ENCODE results near the gene SLC25A29.
"Not testable (repeated sequence)": the region's sequence is repeated elsewhere in the genome, so short reads cannot be mapped to it uniquely, and the experiment has no call there.

Gene SLC25A29

DNA sequence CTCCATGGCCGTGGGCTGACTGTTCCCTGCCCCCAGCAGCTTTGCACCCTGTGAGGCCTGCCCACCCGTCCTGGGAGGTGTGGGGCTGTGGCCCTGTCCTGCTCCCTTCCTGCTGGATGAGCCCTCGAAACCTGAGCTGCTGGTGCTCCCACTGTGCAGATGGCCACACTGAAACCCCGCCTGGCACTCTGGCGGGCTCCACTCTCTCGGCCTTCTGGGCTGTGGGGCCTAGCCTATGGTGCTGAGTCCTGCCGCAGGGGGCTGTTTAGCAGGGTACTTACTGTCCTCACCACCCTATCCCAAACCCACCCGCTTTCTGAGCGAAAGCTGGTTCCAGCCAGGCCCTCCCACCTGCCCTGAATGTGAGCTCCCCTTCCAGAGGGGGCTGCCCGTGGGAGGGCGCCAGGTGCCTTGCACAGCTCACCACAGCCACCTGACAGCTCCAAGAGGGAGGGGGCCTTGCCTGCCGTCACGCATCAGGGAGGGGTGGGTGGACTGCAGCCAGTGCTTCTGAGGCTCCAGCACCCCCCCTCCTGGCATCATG is 24.2 kb upstream of the SLC25A29 start:
- no peak for DNase-seq

DNA sequence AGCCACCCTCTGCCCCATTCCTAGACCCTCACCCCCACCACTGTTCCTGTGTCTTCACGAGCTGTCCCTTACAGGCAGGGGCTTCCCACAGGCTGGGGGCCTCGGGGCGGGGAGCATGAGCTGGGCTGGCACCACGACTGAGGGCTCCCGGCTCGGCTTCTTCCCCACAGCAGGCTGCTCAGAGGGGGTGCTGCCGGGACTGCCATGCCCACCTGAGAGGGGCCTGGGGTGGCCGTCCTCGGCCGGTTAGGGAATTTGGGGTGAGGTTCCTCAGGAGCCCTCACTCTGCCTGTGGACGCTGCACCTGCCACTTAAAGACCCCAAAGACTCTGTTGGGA is 23.7 kb upstream of the SLC25A29 start:
- no peak for DNase-seq

DNA sequence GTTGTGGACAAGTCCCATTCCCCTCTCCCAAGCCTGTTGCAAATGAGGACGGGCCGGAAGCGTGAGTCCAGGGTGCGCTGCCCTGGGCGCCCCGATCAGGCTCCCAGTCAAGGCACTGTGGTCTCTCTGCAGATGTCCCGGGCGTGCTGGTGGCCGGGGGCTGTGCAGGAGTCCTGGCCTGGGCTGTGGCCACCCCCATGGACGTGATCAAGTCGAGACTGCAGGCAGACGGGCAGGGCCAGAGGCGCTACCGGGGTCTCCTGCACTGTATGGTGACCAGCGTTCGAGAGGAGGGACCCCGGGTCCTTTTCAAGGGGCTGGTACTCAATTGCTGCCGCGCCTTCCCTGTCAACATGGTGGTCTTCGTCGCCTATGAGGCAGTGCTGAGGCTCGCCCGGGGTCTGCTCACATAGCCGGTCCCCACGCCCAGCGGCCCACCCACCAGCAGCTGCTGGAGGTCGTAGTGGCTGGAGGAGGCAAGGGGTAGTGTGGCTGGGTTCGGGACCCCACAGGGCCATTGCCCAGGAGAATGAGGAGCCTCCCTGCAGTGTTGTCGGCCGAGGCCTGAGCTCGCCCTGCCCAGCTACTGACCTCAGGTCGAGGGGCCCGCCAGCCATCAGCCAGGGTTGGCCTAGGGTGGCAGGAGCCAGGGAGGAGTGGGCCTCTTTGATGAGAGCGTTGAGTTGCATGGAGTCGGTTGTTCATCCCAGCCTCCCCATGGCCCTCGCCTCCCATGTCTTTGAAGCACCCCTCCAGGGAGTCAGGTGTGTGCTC is 23.2 kb upstream of the SLC25A29 start:
- no peak for DNase-seq

DNA sequence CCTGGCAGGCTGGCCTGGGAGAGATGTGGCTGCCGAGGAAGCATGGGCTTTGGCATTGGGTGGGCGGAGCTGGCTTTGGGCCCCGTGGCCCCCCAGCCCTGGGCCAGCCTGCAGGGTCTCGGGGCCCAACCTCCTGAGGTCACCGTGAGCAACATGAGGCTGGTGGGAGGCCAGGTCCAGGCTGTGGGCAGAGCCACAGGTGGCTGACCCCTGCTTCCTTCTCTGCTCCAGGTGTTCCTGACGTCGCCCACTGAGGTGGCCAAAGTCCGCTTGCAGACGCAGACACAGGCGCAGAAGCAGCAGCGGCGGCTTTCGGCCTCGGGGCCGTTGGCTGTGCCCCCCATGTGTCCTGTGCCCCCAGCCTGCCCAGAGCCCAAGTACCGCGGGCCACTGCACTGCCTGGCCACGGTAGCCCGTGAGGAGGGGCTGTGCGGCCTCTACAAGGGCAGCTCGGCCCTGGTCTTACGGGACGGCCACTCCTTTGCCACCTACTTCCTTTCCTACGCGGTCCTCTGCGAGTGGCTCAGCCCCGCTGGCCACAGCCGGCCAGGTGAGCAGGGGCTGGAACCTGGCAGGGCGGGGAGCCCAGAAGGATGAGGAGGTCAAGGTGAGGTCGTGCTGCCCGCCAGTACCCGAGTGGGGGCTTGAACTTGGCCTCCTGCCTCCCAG is 22.4 kb upstream of the SLC25A29 start:
- DNase-seq = no peak

DNA sequence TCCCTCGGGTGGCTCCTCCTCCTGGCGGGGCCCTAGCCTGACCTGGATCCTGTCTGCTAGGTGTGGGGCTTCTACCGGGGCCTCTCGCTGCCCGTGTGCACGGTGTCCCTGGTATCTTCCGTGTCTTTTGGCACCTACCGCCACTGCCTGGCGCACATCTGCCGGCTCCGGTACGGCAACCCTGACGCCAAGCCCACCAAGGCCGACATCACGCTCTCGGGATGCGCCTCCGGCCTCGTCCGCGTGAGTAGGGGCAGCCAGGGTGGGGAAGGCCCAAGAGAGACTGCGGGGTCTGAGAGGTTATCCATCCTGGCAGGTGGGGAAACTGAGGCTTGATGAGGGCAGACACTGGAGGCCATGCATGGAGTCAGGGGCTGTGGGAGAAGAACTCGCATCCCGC is 20.9 kb upstream of the SLC25A29 start:
- no peak for DNase-seq

DNA sequence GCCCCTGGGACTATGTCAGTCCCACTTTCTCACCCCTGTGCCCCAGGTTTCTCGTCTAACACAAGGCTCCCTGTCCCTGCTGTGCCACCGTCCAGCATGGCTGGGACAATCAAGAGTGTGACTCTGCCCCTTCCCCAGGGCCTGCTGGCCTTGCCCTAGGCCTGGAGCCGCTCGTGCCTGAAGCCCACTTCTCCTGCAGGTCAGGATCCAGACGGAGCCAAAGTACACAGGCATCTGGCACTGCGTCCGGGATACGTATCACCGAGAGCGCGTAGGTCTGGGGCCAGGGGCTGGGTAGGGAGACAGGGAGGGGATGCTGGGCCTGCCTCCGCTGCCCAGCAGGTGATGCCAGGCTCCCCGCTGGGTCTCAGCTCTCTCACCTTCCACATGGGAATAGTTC is 19.7 kb upstream of the SLC25A29 start:
- DNase-seq = no peak

DNA sequence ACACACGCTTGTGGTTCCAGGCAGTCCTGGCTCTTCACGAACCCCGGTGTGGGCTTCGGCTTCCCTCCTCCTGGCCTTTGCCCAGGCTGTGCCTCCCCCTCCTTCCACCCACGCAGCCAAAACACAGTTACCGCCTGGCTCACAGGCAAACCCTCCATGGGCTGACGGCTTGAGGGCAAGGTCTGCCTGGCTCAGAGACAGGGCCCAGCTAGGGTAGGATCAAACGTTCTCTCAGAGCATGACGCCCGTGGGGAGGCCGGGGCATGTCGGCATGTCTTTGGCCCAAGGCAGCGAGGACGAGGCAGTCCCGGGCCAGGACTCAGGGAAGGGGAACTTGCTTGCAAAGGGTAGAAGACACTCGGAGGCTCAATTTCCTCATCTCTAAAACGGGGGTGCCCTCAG is 19.0 kb upstream of the SLC25A29 start:
- DNase-seq = no peak

DNA sequence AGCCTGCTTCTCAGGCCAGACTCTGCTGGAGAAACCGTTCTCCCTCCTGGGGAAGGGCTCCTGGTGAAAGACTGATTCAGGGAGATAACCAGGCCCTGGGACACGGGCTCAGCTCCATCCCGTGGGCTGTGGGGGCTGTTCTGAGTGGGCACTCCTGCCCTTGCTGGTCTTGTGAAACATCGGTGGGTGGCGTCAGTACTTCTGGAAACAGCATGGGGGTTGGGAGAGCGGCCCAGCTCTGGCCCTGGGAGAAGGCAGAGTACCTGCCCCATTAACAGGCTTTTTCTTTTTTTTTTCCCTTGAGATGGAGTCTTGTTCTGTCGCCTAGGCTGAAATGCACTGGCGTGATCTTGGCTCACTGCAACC is 17.7 kb upstream of the SLC25A29 start:
- DNase-seq = no peak

DNA sequence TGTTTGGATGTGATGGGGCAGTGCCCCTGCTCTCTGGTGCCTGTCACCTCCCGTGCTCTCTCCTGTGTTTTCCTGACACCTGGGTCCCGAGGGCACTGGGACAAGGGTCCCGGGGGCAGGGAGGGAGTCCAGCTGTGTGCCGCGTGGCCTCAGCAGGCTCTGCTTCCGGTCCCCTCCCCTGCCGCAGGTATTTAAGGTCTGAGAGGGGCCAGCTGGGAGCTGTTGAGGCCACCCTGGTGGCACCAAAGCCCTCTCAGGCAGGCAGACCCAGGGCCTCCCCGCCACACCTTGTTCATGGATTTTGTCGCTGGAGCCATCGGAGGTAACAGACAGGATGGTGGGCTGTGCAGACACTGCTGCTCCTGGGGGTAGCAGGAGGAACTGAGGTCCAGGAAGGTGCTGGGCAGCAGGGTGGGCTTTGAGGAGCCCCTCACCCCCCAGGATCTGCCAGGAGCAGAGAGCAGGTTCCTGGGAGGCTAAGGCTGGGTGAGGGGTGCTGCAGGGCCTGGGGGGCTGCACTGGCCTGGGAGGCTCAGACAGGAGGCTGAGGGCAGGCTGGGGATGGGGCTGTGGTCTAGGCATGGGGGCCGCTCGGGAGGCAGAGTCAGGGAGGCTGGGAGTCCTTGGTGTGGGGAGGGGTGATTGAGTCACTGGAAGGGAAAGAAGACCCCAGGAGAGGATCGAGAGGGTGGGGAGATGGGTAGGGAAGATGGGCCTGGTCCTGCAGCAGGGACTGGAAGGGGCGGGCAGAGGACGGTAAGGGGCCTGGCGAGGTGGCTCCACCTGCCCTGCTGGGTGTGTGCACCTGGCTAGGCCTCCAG is 17.1 kb upstream of the SLC25A29 start, which contains the start of gene SLC25A47:
SLC25A47 (plus strand) TSS at position 219 of the 821 bp plus-strand sequence; CDS start at position 295, 76 bp downstream.
- no peak for DNase-seq

DNA sequence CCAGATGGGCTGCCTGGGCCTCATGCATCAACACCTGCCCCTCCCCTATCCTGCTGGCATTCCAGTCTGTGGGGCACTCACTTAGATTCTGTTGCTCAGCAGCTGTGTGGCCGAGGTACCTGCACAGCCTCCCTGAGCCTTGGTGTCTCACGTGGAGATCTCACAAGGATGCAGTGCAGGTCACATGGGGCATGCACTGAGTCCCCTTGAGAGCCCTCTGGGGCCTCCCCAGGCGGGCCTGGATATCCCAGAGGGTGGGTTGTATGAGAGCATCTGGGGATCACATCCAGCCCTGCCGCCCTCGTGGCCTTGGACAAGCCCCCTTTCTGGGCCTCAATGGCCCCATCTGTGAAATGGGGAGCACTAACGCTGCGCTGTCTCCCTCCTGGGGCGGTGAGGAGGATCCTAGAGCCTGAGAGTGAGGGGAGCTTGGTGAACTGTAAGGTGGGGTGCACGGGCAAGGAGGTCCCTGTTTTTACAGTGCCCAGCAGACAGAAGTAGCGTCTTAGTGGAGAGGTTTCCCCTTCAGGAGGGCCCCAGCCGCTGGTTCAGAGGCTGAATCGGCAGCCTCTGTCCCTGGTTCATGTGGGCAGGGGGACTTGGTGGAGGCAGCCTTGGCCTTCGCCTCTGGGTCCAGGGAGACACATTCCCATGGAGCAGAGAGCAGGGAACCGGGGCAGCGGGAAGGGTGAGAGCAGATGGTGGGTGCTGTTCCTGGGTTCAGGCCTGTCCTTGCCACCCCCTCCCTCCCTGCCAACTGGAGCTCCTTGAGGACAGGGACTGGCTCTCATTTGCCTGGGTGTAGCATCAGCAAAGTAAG is 16.1 kb upstream of the SLC25A29 start:
- no peak for DNase-seq

DNA sequence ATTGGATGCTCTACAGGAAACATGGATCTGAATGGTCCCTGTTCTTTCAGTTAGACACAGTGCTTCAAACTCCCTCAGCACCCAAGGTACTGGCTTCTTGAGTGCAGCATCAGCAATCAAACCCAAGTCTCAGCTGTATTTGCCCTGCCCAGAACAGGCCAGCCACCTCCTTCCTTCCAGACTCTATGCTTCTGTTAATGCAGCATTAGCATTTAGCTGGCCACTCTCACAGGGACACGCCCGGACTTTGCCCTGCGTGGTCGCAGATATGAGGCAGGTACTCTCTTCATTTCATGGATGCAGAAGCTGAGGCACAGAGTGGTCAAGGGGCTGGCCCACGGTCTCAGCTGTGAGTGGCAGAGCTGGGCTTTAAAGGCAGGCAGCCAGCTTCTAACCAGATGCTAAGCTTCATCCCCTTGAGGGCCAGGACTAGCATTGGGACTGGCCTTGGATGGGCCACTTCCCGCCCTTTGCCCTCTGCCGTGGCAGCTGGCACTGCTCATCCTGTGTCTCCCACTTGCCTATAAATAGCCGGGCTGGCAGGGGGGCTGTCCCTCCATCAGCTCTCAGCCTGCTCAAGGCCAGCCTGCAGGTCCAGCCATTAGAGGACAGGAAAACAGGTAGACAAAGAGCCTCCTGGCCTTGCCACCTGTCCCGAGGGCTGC is 15.4 kb upstream of the SLC25A29 start:
- no peak for DNase-seq

DNA sequence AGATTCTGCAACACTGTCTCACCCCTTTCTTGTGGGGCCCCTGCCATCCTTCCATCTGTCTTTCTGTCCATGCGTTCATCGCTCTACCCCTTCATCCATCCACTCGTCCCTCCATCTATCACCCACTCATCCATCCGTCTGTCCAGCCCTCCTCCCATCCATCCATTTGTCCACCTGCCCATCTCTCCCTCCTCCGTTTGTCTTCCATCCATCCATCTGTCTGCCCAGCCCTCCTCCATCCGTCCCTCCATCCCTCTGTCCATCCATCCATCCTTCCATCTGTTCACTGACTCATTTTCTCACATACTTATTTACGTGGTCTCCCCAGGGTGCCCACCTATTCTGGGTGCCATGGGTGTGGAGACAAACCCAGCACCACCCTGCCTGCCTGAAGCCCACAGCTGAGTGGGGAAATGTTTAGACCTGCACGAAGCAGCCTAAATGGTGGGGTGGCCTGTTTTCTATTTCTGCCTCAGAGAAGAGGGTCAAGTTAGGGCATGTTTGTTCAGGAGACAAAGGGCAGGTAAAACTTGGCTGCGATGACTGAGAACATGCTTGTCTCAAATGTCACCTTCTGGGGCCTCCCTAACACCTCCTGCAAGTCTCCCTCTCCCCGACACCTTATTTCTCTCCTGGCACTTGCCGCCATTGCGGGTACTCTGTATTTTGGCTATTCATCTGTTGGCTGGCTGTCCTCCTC is 14.1 kb upstream of the SLC25A29 start:
- no peak for DNase-seq

DNA sequence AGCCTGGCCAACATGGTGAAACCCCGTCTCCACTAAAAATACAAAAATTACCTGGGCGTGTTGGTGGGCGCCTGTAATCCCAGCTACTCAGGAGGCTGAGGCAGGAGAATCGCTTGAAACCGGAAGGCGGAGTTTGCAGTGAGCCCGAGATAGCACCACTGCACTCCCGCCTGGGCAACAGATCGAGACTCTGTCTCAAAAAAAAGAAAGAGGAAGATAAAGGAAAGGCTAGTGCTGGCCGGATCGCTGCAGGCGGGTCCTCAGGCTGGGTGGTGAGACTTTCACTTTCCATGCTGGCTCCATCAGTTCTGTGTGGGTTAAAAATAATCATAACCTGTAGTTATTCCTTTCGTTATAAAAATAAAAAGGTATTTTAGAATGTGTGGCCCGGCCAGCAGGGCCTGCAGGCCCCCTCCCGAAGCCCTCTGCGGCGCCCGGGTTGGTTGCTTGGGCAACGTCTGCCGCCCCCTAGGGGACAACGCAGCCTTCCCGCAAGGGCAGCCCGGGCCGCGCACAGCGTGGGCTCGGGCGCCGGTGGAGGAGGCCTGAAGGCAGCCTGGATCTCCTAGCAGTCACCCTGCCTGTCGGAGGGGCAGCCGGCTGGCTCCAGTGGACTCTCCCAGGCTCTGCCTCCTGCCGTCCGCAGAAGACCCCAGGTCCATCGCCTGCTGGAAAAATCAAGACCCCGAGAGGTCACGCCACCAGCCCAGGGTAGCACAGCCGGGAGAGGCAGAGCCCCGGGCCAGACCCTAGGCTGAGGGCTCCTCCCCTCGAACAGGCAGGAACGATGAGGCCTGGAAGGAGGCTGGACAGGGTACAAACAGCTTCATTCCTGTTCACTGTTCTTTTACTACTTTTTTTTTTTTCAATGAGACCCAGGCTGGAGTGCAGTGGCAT is 11.9 kb upstream of the SLC25A29 start:
- DNase-seq = peak; percentile 77

DNA sequence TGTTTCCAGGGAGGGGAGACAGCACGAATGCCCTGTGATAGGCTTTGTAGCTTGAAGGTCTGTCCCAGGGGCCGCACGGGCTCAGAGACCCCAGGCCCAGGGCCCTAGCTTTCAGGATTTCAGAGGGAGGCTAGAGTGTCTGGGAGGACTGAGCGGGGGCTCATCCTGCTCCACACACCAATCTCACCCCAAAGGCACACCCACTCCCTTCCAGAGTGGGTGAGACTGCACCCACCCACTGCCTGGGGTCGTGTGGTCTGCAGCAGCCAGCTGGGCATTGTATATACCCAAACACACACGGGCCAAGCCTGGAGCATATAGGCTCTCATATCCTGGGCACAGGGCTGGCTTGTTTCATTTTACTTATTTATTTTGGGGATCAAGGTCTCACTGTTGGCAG is 11.1 kb upstream of the SLC25A29 start:
- DNase-seq = no peak

DNA sequence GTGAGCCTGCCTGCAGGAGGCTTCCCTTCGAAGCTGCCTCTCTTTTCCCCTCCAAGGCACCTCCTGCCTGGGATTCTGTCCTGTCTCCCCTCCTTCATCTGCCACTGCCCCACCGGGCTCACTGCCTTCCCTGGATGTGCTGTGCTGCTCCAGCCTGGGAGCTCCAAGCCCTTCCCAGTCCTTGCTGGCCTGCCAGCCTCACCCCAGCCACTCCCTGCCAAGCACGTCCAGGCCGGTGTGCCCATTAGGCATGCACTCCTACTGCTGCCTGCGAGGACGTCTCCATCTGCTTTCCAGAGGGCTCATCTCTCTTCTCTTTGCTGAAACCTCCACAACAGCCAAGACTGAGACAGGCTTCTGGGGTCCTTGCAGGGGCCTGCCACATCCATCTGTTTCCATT is 8.5 kb upstream of the SLC25A29 start:
- DNase-seq = no peak

DNA sequence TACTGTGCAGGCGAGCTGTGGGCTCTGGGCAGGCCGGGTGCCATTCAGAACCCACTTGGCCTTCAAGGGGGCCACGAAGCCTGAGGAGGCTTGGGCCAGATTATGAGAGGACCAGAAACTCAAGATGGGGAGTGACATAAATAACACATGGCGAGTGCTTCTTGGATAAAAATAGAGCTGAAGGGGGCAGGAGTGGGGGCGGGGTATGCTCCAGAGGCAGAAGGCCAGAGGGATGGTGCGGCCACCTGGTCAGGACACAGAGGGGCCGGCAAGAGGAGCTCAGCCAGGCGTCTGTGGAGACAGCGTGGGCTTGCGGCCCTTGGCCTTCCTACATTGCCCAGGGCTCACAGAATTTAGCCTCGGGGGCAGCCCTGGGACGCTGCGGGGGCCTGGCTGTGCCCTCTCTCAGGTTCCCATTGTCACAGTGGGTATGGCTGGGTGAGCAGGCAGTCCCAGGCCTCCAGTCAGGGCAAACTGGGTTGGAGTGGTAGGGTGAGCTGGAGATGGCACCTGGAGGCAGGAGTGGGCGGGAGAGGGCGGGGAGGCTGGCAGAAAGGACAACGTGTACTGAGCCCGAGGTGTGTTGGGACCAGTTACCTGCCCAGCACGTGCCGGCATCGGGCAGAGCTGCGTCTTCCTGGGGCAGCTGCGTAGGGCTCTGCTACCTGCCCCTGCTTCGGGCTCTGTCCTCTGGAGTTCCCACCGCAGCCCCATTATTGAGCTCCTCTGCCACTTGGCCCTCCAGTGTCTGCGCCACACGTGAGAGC is 7.4 kb upstream of the SLC25A29 start:
- no peak for DNase-seq

DNA sequence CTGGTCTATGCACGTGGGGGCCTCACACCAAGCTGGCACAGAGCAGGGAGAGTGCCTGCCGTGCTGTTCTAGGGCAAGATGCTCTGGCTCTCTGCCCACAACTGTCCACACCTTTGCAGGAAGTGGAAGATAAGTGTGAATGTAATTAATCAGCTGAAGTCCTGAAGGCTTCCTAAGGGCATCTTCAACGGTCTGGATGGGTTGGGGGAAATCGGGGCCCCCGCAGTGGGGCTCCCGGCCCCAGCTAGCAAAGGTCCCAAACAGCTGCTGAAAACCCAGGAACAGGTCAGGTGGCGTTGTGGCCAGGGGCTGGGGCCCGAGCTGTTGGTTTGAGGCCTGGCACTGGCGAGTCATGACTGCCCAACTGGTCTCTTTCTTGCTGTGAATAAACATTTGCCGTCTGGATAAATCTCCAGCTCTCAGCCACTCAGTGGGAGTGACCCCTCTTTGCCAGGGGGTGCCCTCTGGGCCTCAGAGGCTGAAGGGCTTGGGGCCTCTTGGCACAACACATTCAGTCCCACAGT is 6.7 kb upstream of the SLC25A29 start:
- DNase-seq = no peak

DNA sequence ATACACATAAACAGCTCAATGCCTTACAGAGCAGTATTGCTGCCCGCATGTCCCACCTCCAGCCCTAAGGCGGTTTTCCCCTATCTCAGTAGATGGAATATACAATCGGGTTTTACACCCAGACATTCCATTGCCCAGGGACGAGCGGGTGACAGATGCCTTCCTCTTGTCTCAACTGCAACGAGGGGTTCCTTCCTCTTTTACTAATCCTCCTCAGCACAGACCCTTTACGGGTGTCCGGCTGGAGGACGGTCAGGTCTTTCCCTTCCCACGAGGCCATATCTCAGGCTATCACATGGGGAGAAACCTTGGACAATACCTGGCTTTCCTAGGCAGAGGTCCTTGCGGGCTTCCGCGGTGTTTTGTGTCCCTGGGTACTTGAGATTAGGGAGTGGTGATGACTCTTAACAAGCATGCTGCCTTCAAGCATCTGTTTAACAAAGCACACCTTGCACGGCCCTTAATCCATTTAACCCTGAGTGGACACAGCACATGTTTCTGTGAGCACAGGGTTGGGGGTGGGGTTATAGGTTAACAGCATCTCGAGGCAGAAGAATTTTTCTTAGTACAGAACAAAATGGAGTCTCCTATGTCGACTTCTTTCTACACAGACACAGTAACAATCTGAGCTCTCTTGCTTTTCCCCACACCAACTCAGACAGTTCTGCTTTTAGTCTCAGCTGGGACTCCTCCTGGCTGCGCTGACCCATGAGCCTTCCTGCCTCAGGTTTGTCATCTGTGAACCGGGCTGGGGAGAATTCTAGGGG is 6.0 kb upstream of the SLC25A29 start:
- not testable (repeated sequence) for DNase-seq
